Thoracic aorta (tissue), 2 donors: ENCODE results near the gene POLR2E. TPM values are rescaled to one million over a fixed set of nuclear protein-coding genes. Genes with fewer than 3 reads are reported as not detected.

Source experiments
- ATAC-seq: fragments of 150-250 bp; one replicate; pipeline ENCODE4 v1.8.0; 2017; ENCODE audit warnings: low read depth; ENCODE audit not compliant: insufficient number of reproducible peaks, low FRiP score
- DNase-seq: peaks from one replicate; pipeline ENCODE4 v3.0.0-alpha.2; 2020; ENCODE audit warnings: low spot score
- H3K27ac ChIP-seq, 2 donors: fragments of 200-600 bp; sonication (generic); 1 replicate in 1 of 2; 2 replicates in 1 of 2; pipeline ENCODE4 v1.5.1; 2016; ENCODE audit warnings: mild to moderate bottlenecking in 2 of 2, moderate library complexity in 2 of 2
- H3K27me3 ChIP-seq: fragments of 200-600 bp; sonication (generic); replicated peaks from 2 replicates; pipeline ENCODE4 v1.6.0; 2016; ENCODE audit warnings: mild to moderate bottlenecking; ENCODE audit not compliant: insufficient read depth
- H3K36me3 ChIP-seq: fragments of 200-600 bp; sonication (generic); one replicate; pipeline ENCODE4 v1.5.1; 2016
- H3K4me1 ChIP-seq, 2 donors: fragments of 200-600 bp; sonication (generic); 1 replicate in 1 of 2; 2 replicates in 1 of 2; pipeline versions ENCODE4 v1.5.1 to v1.6.0; 2016; ENCODE audit warnings: low read depth in 2 of 2, mild to moderate bottlenecking in 1 of 2; ENCODE audit not compliant: control insufficient read depth in 1 of 2
- H3K4me3 ChIP-seq: fragments of 200-600 bp; sonication (generic); 2 replicates; pipeline ENCODE4 v1.5.1; 2016; ENCODE audit warnings: mild to moderate bottlenecking
- H3K9me3 ChIP-seq: fragments of 200-600 bp; sonication (generic); 2 replicates; pipeline ENCODE4 v1.5.1; 2016
- CTCF ChIP-seq: fragments of 200-600 bp; sonication (generic); IDR thresholded peaks from one replicate; pipeline ENCODE4 v1.5.1; 2019; ENCODE audit warnings: antibody characterized with exemption
- total RNA-seq, 2 donors: library from RNA; depleted of rRNA; stranded (reverse); fragments of >200 nt; gene quantifications; one replicate each; pipeline versions ENCODE4 v1.1.0 to v1.2.3, GENCODE V29; 2016

POLR2E gene
- total RNA-seq, 2 donors from 2014 or later = 129 to 149 TPM

- ATAC-seq (no peak), DNase-seq (no peak)
- Histone ChIP-seq H3K4me3 (no peak overlapping the region), H3K27me3 (no peaks in the 10 kb centered on the region), H3K4me1 (no peaks in the 10 kb centered on the region), H3K27ac (no peak overlapping the region), H3K9me3 (no peaks in the 10 kb centered on the region), H3K36me3 (no peaks in the 10 kb centered on the region)
- TF ChIP-seq CTCF = no peak
Observed at GRCh38 chr19:1049106-1049505, 46.1 kb downstream of the POLR2E start.

GRCh38 chr19:1047696-1048147 lies 47.5 kb downstream of the POLR2E start:
- TF ChIP-seq CTCF = no peak

GRCh38 chr19:1046836-1047695 lies 48.1 kb downstream of the POLR2E start:
- DNase-seq (no peak), ATAC-seq (no peak)
- Histone ChIP-seq H3K27ac (no peak overlapping the region), H3K4me1 (no peaks in the 10 kb centered on the region), H3K27me3 (no peaks in the 10 kb centered on the region), H3K36me3 (no peaks in the 10 kb centered on the region), H3K9me3 (no peaks in the 10 kb centered on the region), H3K4me3 (no peak overlapping the region)
- TF ChIP-seq CTCF = no peak

More at GRCh38 chr19:1047696-1048147, 47.5 kb downstream of the POLR2E start:
- ATAC-seq (no peak), DNase-seq (no peak)
- Histone ChIP-seq H3K36me3 (no peaks in the 10 kb centered on the region), H3K9me3 (no peaks in the 10 kb centered on the region), H3K27me3 (no peaks in the 10 kb centered on the region), H3K27ac (no peak overlapping the region), H3K4me1 (no peaks in the 10 kb centered on the region), H3K4me3 (no peak overlapping the region)

GRCh38 chr19:1046117-1046626 lies 49.0 kb downstream of the POLR2E start:
- DNase-seq (no peak), ATAC-seq (no peak)
- Histone ChIP-seq H3K36me3 (no peaks in the 10 kb centered on the region), H3K9me3 (no peaks in the 10 kb centered on the region), H3K4me1 (peaks cover 0 to 8% of the 10 kb centered on the region in 2 donors), H3K27ac (no peak overlapping the region), H3K27me3 (no peaks in the 10 kb centered on the region), H3K4me3 (no peak overlapping the region)
- TF ChIP-seq CTCF = no peak

GRCh38 chr19:1045247-1045603 lies 50.0 kb downstream of the POLR2E start:
- Histone ChIP-seq H3K27me3 (no peaks in the 10 kb centered on the region), H3K4me3 (no peak overlapping the region), H3K27ac (no peak overlapping the region), H3K9me3 (no peaks in the 10 kb centered on the region), H3K4me1 (peaks cover 5 to 17% of the 10 kb centered on the region in 2 donors), H3K36me3 (no peaks in the 10 kb centered on the region)
- no peak for DNase-seq
- TF ChIP-seq CTCF = no peak
- ATAC-seq = no peak
